HG03280 (cell line): ENCODE results near the gene IER2.
"Not testable (repeated sequence)": the region's sequence is repeated elsewhere in the genome, so short reads cannot be mapped to it uniquely, and the experiment has no call there.

ENCODE experiments used
- ATAC-seq: cut with Tn5 transposase; IDR thresholded peaks from one replicate; pipeline ENCODE4 v1.9.1; 2021; ENCODE audit warnings: mild to moderate bottlenecking, moderate library complexity; ENCODE audit not compliant: unreplicated experiment

Gene IER2

GRCh38 chr19:13162724-13163608, 12.8 kb downstream of the IER2 start:
- peak; percentile 34 for ATAC-seq

- no peak for ATAC-seq
Measured at GRCh38 chr19:13163609-13164342, 13.6 kb downstream of the IER2 start.

- no peak for ATAC-seq
Measured at GRCh38 chr19:13164343-13165161, 14.3 kb downstream of the IER2 start.

- ATAC-seq: no peak
Measured at GRCh38 chr19:13165162-13165997, 15.2 kb downstream of the IER2 start.

- not testable (repeated sequence) for ATAC-seq
Measured at GRCh38 chr19:13166151-13166550, 15.9 kb downstream of the IER2 start.

GRCh38 chr19:13169769-13170168, 19.6 kb downstream of the IER2 start:
- ATAC-seq: no peak

GRCh38 chr19:13171146-13171545, 20.9 kb downstream of the IER2 start:
- ATAC-seq: no peak

- ATAC-seq: no peak
Measured at GRCh38 chr19:13172346-13173138, 22.3 kb downstream of the IER2 start.

GRCh38 chr19:13173139-13173737, 23.0 kb downstream of the IER2 start:
- ATAC-seq: no peak

- no peak for ATAC-seq
Measured at GRCh38 chr19:13176345-13176744, 26.1 kb downstream of the IER2 start.

GRCh38 chr19:13177584-13177983, 27.4 kb downstream of the IER2 start:
- ATAC-seq: not testable (repeated sequence)

GRCh38 chr19:13178291-13178690, 28.1 kb downstream of the IER2 start:
- not testable (repeated sequence) for ATAC-seq

GRCh38 chr19:13181747-13182388, 31.7 kb downstream of the IER2 start:
- no peak for ATAC-seq

- ATAC-seq: not testable (repeated sequence)
Measured at GRCh38 chr19:13184926-13185325, 34.7 kb downstream of the IER2 start.

- not testable (repeated sequence) for ATAC-seq
Measured at GRCh38 chr19:13185763-13186657, 35.8 kb downstream of the IER2 start.

- ATAC-seq: not testable (repeated sequence)
Measured at GRCh38 chr19:13186688-13187087, 36.5 kb downstream of the IER2 start.

- ATAC-seq: no peak
Measured at GRCh38 chr19:13187419-13187818, 37.2 kb downstream of the IER2 start.

GRCh38 chr19:13189600-13189999, 39.4 kb downstream of the IER2 start:
- ATAC-seq: no peak
